GM11168 (cell line): Measurements from ENCODE around the gene CD74.

Experiments
- in situ Hi-C: fragments of 300-500 bp; cut with MboI; formaldehyde crosslinking; loops from one replicate; pipeline ENCODE4 v1.12.0; 2022; ENCODE audit warnings: low sequenced_read_pairs; ENCODE audit not compliant: unreplicated experiment

CD74 gene

DNA sequence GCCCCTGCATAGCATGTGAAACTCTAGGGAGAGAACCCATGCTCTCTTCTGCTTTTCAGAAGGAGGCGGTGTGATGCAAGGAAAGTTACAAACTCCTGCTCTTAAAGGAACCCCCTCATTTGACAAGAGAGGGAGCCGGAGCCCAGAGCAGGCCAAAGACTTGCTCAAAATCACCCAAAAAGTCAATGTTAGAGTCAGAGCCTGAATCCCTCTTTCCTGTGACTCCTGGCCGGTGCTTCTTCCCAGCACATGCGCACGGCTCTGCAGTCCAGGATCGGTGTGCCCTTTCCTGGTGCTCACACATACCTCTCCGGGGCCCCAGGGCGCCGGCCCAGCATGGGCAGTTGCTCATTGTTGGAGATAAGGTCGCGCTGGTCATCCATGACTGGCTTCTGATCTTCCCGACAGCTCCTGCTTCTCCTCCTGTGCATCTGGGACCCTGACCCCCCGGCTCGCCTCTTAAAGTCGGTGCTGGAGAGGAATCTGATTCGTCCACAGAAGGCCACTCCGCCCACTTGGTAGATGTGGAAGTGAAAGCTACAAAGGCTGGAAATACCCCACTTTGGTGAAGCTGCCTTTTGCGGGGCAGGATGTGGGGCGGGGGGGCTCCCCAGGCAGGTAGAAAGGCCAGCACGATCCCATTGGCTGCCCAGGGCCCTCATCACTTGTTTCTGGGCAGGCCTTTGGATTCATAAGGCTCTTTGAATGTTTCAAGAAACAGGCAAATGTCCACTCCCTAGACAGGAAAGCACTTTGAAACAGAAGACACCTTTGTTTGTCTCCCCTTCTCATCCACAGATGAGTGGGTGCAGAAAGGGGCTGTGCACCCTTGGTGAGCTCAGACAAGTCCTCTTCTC lies at the start of gene CD74:
TSS of gene CD74 (minus strand) at position 592 of the 857 bp plus-strand sequence. CDS start at position 431, 161 bp downstream.
- in situ Hi-C loops = no loop called here

DNA sequence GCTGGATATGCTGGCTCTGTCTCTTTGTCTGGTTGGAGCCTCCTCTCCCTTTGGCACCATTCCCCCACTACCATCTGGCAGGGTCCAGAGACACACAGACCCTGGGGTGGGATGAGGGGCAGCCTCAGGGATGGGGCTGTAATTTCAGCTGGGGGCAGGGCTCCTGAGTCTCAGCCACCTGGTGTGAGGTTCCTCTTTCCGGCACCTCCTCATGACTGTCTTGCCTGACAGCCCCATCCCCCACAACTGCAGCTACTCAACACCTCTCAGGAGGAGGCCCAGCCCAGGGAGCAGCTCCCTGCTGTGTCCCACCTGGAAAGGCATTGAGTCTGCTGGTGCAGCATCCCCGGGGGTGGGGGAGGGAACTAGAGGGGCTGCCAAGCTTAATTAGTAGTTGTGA lies 48.5 kb upstream of the CD74 start:
- in situ Hi-C loops = loop anchor here (5.0 to 25.0 kb wide), 2 partner anchors 86 to 201 kb away; partner anchors contain the start of gene MYOZ3

DNA sequence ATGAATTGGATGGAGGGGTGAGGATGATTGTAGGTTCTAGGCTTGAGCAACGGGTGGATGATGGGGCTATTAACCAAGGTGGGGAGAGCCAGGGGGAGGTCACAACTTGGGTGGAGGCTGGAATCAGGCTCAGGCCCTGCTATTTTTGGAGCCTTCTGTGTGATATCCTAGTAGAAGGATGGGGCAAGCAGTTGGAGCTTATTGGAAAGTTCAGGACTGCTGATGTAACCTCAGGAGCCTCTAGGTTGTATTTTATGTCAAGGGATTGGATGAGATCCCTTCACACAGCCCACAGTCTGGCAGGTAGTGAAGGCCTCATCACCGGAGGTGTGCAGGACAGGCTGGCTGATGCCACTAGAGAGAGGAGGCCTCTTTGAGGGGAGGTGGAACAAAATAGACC lies 48.1 kb upstream of the CD74 start:
- in situ Hi-C loops = loop anchor here (5.0 to 25.0 kb wide), 2 partner anchors 87 to 202 kb away; partner anchors contain the start of gene MYOZ3

DNA sequence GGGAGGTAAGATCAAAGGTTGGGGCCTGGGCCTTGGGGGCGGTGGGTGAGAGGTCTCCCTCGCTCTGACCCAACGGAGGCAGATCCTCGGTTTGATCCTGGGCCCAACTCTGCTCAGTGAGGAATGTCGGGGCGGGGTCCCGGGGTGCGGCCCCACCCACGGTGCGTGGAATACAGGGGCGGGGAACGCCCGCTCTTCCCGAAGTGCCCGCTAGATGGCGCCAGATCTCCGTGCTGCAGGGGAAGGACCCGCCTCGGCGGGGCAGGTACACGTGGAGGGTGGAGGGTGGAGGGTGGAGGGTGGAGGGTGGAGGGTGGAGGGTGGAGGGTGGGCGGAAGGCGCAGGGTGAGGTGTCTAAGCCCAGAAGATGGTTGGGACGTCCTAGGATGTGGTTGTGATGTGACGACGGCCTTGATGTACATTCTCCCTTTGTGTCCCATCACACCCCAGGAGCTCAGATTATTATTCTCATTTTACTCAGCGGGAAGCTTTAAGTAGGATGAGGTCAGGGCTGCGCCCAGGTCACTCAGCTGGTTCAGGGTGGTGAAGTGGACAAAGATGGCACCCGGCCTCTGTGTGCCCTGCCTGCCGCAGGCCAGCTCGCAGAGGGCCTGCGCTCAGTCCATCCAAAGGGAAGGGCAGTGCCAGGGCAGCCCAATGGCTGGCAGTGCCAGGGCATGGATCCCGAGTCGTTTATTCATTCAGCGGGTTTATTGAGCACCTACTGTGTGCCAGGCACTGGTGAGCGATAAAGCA lies 46.3 kb upstream of the CD74 start:
- in situ Hi-C loops = loop anchor here (25.0 kb wide), 1 partner anchor 203 kb away; the partner anchor contains the start of gene MYOZ3

DNA sequence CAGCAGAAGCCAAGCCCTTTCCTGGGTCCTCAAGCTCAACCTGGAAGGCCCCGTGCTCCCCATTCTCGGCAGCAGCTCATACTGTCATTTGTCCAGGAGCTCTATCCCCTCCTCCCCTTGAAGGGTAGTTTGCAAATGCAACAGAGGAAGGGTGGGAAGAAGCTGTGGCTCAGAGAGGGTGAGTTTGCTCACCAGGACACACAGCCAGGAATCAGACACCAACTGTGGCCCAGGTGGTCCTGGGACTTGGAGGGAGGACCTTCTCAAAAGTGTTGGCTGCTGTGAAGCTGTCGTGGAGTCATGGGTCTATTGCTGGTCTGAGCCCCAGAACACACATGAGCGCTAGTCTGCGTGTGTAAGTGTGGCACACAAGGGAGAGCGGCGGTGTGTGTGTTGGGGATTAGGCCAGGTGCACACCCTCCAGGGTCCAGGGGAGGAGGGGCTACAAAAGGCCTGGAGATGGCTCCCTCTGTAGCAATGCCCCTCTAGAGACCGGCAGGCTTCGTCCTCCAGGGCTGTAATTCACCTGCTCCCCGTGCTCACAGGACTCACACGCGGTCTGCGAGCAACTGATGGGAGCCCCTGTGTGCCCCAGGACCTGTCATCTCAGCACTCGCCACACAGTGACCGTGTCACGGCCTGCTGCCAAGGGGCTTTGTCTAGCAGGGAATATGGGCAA lies 45.0 kb upstream of the CD74 start:
- in situ Hi-C loops = loop anchor here (25.0 kb wide), 1 partner anchor 205 kb away; the partner anchor contains the start of gene MYOZ3

DNA sequence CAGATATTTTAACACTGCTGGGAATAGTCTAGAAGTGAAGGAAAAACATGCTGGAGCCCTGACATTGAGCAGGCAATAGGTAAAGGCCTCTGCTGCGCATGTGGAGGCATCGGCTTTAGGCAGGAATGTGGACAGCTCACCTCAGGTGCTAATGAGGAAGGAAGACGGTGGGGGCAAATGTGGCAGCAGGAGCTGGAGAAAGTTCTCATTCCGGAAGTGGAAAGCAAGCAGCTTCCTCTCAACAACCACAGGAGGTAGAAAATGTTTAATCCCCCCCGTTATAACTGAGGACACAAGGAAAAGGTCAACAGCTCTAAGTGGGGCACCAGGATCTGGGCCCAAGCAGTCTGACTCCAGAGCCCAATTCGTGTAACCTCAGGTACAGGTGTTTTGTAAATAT lies 44.4 kb upstream of the CD74 start:
- in situ Hi-C loops = loop anchor here (25.0 kb wide), 1 partner anchor 205 kb away; the partner anchor contains the start of gene MYOZ3

DNA sequence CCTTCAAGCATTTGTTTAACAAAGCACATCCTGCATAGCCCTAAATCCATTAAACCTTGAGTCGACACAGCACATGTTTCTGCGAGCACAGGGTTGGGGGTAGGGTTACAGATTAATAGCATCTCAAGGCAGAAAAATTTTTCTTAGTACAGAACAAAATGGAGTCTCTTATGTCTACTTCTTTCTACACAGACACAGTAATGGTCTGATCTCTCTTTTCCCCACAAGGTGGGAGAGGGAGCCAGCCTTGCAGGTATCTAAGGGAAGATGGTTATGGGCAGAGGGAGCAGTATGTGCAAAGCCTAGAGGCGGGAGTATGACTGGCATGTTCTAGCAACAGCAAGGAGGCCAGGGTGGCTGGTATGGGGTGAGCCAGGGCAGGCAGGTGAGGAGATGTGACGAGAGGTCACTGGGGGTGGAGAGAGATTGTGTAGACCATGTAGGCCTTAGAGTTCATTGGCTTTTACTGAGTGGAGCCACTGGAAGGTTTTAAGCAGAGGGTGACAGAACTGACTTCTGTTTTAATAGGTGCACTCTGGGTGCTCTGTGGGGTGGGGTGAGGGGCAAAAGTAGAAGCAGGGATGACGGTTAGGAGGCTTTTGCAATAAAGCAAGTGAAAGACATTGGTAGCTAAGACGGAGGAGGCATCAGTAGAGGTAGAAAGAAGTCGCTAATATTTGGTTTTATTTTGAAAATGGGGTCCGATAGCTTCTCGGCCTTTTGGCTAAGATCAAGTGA lies 42.0 kb upstream of the CD74 start:
- in situ Hi-C loops = loop anchor here (25.0 kb wide), 1 partner anchor 208 kb away; the partner anchor contains the start of gene MYOZ3

DNA sequence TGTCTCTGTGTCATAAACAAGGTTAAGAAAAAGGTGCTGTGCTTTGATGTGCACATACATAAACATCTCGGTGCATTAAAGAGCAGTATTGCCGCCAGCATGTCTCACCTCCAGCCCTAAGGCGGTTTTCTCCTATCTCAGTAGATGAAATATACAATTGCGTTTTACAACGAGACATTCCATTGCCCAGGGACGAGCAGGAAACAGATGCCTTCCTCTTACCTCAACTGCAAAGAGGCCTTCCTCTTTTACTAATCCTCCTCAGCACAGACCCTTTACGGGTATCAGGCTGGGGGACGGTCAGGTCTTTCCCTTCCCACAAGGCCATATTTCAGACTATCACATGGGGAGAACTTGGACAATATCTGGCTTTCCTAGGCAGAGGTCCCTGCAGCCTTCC lies 41.3 kb upstream of the CD74 start:
- in situ Hi-C loops = loop anchor here (25.0 kb wide), 1 partner anchor 208 kb away; the partner anchor contains the start of gene MYOZ3

DNA sequence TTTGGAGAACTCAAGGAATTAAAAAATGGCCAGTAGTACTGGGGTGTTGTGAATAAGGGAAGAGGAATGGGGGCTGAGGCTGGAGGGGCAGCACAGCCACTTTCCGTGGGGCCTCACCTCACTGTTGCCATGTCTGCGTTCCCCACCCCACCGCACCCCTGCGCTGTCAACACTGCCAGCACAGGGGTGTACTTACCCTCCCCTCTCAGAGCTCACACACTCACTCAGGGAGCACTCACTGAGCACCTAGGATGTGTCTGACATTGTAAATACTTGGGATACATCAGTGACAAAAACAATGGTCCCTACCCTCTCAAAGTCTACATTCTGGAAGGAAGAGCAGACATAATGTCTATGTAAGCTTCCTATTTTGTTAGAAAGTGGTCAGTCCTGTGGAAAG lies 40.2 kb upstream of the CD74 start:
- in situ Hi-C loops = loop anchor here (25.0 kb wide), 1 partner anchor 209 kb away; the partner anchor contains the start of gene MYOZ3

DNA sequence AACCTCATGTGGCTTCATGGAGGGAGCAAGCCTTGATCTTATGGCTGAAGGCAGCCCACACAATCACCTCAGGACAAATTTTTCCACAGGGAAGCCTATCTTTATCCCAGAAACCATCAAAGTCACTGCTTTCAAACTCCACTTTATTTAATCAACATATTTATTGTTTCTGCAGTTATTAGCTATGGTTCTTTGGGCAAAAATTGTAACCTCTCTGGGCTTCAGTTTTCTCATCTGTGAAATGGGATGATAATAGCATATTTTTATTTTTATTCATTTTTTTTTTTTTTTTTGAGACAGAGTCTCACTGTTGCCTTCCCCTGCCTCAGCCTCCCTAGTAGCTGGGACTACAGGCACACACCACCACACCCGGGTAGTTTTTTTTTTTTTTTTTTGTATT lies 38.9 kb upstream of the CD74 start:
- in situ Hi-C loops = loop anchor here (25.0 kb wide), 1 partner anchor 211 kb away; the partner anchor contains the start of gene MYOZ3

DNA sequence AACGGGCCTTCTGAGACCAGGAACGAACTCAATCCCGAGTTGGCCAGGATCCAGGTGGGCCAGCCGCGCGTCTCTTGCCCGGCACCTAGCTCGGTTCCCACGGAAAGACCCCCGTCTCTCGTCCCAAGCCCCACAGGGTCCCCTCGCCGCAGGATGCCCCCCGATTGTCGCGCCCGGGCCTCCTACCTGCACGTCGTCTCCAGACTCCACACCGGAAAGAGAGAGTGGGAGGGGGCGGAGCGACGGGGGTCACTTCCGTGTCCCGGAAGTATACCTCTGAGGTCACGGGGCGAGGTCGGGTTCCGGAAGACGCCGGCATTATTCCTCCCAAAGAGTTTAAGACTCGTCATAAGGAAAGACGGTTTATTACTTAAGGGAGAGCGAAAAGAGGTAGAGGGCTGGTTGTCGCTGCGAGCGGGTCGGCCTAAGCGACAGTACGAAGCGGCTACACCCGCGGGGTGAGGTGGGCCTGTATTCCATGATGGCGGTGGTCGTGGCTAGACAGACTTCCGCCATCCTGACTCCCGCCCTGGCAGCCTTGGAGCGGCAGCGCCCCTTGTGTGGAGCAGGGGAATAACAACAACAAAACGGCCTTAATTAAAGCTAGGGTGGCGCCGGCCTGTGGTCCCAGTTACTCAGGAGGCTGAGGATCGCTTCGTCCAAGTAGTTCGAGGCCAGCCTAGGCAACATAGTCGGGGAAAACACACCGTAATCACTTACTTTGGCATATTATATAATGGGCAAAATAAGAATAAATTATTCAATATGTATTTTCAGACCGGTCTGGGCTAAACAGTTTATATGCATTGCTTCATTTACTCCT lies 37.0 kb upstream of the CD74 start, which contains the start of gene RPS14:
TSS of gene RPS14 (minus strand) at position 223 of the 823 bp plus-strand sequence. CDS start 2,006 bp downstream, outside the sequence.
- in situ Hi-C loops = loop anchor here (25.0 kb wide), 1 partner anchor 213 kb away; the partner anchor contains the start of gene MYOZ3

DNA sequence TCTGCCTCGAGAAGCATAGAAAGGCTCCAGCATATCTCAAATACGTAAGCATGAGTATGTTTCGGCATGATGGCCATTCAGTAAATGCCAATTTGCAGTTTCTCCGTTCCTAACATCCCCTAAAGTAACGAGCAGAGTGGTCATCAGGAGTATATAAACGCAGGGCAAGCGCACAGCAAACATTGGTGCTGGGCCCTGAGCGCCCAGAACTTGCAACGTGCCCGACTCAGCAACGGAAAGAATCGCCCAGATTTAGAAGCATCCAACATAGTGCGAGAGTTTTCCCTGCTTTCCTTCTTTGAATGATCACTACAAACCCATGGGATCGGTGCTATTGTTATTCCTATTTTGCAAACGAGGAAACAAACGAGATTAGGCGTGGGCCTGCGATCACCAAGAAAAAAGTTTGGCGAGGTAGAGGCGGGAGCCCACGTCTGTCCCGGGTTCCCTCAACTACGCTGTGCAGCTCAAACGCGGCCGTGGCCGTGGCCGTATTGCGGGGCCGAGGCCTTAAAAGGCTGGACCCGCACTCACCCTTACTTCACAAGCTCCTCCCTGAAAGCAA lies 36.3 kb upstream of the CD74 start:
- in situ Hi-C loops = no loop called here

DNA sequence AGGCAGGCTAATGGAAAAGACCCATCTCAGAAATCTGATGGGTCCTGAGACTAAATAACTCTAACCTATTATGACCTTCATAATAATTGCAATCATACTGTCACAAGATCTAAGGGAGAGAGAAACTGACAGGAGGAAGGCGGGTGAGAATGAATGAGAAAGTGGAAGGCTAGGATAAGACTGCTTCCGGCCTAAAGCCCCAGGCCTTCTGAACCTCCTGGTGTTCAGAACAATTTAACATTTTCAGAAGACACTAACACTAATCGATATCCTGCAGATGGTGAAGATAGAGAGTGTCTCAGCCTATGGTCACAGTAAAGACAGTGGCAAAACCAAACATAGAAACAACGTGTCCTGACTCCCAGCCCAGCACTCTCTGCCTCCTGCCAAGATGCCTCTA lies 35.6 kb upstream of the CD74 start:
- in situ Hi-C loops = no loop called here

DNA sequence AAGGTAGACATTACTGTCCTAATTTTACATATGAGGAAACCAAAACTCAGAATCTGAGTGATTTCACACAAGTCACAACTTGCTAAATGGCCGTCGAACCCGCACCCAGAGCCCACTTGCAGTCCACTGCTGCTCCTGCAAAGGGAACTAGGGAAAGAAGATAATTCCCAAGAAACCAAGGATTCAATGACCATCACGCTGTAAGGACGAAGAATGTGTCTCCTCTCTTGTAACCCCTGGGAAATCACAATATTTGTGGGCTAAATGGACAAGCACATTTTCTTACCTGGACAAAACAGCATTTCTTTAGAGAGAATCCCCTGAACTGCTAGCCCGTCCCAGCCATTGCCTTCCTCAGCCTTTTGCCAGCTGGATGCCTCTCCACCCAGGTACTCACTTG lies 34.5 kb upstream of the CD74 start:
- in situ Hi-C loops = no loop called here

DNA sequence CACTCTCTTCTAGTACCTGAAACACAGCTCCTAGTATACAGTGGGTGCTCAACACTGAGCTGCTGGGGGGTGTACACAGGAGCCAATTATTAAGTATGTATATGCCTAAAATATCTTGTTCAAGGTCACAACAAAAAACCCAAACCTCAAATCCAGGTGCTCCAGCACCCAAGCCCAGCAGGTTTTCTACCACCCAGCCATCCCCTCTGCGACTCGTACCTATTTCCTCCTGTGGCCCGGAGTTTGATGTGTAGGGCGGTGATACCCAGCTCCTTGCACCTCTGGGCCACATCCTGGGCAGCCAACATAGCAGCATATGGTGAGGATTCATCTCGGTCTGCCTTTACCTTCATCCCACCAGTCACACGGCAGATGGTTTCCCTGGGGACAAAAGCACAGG lies 33.9 kb upstream of the CD74 start:
- in situ Hi-C loops = no loop called here

DNA sequence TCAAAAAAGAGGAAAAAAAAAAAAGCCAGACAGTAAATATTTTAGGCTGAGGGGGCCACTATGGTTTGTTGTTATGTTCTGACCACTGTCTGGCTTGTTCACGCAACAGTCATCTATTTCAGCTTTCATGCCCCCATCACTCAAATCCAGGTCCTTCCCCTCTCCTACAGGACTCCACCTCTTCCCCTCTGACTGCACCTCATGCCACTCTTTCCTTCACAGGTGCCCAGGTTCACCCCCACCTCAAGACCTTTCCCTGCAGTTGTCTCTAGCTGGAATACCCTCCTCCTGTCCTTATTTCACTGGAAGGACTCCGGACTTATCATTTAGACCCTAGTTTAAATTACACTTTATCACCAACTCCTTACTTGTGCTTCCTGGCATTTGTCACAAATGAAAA lies 33.4 kb upstream of the CD74 start:
- in situ Hi-C loops = no loop called here

DNA sequence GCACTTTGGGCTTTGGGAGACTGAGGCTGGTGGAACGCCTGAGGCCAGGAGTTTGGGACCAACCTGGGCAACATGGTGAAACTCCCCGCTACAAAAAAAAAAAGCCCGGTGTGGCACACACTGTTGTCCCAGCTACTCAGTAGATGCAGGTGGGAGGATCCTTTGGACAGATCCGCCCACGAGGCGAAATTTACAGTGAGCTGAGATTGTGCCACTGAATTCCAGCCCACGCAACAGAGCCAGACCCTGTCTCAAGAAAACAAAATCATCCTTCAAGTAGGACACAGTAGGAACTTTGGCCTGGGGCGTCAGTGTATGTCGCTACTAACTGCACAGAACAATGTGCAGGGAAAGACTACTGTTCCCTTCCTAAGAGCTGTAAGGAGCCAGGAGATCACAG lies 32.1 kb upstream of the CD74 start:
- in situ Hi-C loops = no loop called here
